OCI-LY7 (cell line): ENCODE results near the gene PIMREG.

ENCODE experiments used
- EZH2phosphoT487 ChIP-seq: fragments of 200-600 bp; sonication (generic); IDR thresholded peaks from 2 replicates; pipeline ENCODE4 v1.6.1; 2018; ENCODE audit warnings: low read depth, borderline replicate concordance, mild to moderate bottlenecking, mixed run types, antibody characterized with exemption, low read length, moderate library complexity, mixed read lengths
- TF ChIP-seq, protein P1 (sequence below): fragments of 200-600 bp; sonication (generic); conservative IDR thresholded peaks from 2 replicates; pipeline ENCODE4 v1.5.1; 2014; ENCODE audit warnings: mild to moderate bottlenecking, antibody characterized with exemption, low read length, moderate library complexity, mixed read lengths

- TF ChIP-seq, protein P1, sequence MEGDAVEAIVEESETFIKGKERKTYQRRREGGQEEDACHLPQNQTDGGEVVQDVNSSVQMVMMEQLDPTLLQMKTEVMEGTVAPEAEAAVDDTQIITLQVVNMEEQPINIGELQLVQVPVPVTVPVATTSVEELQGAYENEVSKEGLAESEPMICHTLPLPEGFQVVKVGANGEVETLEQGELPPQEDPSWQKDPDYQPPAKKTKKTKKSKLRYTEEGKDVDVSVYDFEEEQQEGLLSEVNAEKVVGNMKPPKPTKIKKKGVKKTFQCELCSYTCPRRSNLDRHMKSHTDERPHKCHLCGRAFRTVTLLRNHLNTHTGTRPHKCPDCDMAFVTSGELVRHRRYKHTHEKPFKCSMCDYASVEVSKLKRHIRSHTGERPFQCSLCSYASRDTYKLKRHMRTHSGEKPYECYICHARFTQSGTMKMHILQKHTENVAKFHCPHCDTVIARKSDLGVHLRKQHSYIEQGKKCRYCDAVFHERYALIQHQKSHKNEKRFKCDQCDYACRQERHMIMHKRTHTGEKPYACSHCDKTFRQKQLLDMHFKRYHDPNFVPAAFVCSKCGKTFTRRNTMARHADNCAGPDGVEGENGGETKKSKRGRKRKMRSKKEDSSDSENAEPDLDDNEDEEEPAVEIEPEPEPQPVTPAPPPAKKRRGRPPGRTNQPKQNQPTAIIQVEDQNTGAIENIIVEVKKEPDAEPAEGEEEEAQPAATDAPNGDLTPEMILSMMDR = no peak
- no peak for TF ChIP-seq EZH2phosphoT487
Observed at GRCh38 chr17:6464446-6465041, 20.3 kb downstream of the PIMREG start.
